Activated CD4-positive, alpha-beta T cell treated with anti-CD3 and anti-CD28 coated beads for 48 hours (primary cell): ENCODE measurements around the gene ARID3A.

ENCODE experiments used
- DNase-seq: peaks from one replicate; pipeline ENCODE4 v3.0.0-alpha.2; 2020

Gene ARID3A

DNA sequence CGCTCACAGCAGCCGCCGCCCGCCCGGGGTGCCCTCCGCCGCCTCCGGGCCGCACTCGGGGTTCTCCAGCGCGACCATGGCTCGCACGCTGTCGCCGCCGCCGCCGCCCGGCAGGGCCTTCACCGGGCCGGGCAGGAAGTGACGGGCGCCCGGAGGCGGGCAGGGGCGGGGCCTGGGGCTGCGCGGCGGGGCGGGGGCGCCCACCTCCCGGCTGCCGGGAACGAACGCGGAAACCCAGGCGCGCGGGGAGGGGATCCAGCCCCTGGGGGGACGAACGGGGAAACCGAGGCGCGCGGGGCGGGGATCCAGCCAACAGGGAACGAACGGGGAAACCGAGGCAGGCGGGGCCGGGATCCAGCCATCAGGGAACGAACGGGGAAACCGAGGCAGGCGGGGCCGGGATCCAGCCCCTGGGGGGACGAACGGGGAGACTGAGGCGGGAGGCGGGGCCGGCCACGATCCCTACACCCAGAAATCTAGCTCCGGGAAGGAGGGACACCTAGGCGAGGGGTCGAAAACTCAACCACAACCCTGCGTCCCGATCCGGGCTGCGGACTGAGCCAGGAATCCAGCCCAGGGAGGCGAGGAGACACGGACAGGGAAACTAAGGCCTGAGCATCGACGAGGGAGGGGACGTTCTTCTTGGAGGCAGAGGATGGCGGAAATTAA lies 12.6 kb upstream of the ARID3A start, which contains the start of gene R3HDM4:
R3HDM4 (minus strand) TSS at position 140 of the 669 bp plus-strand sequence; CDS start at position 78, 62 bp downstream.
- peak; percentile 86 for DNase-seq

DNA sequence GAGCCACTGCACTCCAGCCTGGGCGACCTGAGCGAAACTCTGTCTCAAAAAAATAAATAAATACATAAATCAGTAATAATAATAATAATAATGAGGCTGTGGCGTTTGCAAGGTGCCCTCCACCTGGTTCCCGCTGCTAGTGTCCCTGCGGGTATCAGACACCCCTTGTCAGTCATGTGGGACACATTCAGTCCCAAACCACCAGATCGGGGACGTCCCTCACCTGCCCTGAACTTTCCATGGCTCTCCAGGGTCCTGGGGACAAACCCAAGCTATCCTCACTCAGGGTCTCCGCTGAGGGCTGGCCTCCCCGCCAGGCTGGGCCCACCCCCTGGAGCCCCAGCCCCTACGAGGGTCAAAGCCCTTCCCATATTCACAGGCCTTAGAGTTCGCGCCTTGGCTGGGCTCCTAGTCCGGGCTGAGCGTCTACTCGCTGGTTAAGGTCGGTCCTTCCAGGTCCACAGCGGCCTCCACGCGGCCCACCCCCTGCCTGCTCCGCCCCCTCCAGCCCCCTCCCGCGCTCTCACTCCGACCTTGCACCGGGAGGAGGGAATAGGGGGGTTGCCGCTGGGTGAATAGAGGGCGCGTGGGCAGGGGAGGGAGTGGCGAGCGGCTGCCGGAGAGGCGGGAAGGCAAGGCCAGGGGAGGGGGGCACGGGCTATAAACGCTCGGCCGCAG lies 9.1 kb upstream of the ARID3A start:
- peak; percentile 68 for DNase-seq

DNA sequence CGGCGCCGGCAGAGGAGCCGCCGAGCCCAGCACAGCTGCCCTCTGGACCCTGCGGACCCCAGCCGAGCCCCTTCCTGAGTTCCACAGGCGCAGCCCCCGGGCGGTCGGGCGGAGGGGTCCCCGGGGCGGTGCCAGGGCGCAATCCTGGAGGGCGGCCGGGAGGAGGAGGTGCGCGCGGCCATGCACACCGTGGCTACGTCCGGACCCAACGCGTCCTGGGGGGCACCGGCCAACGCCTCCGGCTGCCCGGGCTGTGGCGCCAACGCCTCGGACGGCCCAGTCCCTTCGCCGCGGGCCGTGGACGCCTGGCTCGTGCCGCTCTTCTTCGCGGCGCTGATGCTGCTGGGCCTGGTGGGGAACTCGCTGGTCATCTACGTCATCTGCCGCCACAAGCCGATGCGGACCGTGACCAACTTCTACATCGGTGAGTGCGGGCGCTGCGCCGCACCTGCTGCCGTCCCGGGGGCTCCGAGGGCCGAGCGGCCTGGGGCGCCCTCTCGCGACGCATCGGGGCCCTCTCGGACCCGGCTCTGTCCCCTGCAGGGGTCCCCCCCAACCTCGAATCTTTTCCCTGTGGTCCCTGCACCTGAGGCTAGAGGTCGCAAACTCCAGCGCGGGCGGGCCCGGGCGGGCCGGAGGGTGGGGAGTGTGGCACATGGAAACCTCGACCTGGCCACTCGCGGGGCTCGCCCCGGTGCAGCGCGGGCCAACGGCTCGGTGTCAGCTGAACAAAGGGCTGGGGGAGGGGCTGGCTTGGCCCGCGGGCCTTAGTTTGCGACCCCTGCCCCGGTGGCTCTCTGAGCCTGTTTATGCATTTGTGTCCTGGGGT lies 8.3 kb upstream of the ARID3A start, which contains the start of gene KISS1R:
KISS1R (plus strand) TSS at position 11 of the 829 bp plus-strand sequence; CDS start at position 181, 170 bp downstream.
- DNase-seq, result peak; percentile 48

DNA sequence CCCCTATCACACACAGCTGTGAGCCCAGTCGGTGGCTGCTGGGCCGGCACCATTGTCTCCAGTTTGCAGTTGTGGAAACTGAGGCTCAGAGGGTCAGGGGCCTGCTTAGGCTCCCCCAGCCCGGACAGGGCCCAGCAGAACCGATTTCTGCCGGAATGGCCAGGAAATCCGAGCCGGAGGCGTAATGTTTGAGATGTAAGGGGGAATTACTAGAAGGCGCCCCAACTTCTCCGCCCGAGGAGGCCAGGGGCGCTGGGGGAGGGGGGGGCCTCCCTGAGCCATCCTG lies 7.7 kb upstream of the ARID3A start:
- DNase-seq, result no peak

DNA sequence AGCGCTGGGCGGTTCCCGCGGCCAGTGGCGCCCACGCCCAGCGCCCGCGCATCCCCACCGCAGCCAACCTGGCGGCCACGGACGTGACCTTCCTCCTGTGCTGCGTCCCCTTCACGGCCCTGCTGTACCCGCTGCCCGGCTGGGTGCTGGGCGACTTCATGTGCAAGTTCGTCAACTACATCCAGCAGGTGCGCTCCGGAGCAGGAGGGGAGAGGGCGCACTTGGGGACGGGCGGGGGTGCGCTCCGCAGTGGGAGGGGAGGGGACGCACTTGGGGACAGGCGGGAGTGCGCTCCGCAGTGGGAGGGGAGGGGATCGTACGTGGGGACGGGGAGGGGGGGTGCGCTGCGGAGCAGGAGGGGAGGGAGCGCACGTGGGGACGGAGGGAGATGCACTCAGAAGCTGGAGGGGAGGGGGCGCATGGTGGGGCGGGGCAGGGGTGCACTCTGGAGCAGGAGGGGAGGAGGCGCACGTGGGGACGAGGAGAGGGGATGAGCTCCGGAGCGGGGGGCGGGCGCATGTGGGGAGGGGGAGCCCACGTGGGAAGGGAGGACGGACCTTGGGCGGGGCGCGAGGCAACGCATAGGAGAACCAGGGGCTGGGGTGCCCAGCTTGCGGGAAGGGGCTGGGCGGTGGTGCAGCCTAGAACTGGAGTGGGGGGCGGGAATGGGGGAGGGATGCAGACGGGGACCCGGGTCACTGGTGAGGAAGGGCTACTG lies 7.2 kb upstream of the ARID3A start:
- peak; percentile 72 for DNase-seq

DNA sequence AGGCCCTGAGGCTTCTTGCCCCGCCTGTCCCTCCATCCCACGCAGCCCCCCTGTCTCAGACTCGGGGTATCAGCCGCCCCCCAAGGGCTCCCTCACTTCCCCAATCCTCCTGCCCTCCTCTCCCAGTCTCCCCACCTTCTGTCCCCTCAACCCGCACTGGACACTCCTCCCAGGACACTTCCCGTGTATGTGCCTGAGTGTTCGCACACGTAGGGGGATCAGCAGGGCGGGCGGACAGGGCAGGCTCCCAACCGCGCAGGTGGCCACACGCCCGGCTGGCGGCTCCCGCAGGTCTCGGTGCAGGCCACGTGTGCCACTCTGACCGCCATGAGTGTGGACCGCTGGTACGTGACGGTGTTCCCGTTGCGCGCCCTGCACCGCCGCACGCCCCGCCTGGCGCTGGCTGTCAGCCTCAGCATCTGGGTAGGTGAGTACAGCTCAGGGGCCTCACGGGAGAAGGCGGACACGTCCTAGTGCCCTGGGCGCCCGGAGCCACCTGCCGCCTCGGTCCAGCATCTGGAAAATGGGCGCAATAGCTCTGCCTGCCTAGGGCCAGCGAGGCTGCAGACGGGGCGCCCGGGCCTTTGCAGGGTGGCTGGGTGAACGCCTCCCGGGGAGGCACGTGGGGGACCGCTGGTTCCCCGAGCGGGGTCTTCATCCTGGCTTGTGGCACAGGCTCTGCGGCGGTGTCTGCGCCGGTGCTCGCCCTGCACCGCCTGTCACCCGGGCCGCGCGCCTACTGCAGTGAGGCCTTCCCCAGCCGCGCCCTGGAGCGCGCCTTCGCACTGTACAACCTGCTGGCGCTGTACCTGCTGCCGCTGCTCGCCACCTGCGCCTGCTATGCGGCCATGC lies 6.4 kb upstream of the ARID3A start:
- peak; percentile 72 for DNase-seq

DNA sequence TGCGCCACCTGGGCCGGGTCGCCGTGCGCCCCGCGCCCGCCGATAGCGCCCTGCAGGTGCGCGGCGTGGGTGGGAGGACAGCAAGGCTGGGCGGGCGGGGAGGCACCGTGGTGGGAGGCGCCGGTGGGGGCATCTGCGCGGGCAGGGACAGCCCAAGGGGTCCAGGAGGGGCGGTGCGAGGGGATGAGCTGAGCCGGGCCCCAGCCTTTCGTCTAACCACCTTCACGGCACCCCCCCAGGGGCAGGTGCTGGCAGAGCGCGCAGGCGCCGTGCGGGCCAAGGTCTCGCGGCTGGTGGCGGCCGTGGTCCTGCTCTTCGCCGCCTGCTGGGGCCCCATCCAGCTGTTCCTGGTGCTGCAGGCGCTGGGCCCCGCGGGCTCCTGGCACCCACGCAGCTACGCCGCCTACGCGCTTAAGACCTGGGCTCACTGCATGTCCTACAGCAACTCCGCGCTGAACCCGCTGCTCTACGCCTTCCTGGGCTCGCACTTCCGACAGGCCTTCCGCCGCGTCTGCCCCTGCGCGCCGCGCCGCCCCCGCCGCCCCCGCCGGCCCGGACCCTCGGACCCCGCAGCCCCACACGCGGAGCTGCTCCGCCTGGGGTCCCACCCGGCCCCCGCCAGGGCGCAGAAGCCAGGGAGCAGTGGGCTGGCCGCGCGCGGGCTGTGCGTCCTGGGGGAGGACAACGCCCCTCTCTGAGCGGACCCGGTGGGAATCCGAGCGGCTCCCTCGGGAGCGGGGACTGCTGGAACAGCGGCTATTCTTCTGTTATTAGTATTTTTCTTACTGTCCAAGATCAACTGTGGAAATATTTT lies 5.6 kb upstream of the ARID3A start:
- peak; percentile 77 for DNase-seq

DNA sequence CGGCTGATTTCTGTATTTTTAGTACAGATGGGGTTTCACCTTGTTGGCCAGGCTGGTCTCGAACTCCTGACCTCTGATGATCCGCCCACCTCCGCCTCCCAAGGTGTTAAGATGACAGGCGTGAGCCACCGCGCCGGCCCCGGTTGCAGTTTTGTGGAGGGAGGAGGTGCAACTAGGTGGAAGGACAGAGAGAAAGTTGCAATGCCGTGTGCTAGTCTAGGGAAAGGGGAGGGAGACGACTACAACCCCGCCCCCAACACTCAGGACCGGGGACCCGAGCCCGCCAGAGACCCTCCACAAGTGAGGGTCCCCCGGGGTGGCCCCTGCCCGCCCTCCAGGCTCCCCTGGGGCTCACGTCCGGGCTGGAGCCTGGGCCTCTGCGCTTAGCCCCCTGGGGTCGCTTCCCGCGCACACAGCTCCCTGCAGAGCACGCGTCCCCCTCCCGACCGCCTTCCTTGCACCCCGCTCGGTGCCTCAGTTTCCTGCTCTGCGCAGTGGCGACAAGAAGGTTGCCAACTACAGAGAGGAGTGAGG lies 1.2 kb upstream of the ARID3A start:
- DNase-seq, result peak; percentile 78

DNA sequence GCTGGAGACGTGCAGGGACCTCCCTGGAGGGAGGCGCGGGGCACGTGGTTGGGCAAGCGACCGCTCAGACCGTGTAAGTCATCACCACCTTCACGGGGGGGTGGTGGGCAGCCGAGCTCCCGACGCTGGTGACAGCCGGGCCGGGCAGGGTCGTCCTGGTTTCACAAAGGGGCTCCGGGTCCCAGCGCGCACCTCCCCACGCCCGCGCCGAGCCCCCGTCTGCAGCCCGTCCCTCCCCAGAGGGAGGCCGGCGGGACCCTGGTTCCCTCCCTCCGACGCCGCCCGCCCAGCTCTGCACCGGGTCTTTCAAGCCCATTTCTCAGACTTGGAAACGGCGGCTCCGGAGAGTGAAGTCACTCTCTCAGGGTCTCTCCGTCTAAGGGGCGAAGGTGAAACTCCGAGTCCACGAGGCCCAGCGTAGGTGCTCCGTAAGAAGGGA lies 729 bp upstream of the ARID3A start:
- no peak for DNase-seq

DNA sequence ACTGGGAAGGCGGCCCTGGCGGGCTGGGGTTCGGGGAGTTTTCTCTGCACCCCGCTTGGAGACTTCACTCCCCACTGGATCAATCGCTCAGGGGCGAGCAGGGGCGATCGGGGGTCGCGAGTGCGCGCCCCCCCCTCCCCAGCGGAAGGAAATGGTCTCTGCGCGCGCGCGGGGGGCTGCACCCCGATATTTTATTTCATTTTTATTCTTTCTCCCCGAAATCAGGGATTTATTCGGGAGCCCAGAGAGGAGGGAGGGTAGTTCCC lies 421 bp downstream of the ARID3A start:
- DNase-seq, result no peak

DNA sequence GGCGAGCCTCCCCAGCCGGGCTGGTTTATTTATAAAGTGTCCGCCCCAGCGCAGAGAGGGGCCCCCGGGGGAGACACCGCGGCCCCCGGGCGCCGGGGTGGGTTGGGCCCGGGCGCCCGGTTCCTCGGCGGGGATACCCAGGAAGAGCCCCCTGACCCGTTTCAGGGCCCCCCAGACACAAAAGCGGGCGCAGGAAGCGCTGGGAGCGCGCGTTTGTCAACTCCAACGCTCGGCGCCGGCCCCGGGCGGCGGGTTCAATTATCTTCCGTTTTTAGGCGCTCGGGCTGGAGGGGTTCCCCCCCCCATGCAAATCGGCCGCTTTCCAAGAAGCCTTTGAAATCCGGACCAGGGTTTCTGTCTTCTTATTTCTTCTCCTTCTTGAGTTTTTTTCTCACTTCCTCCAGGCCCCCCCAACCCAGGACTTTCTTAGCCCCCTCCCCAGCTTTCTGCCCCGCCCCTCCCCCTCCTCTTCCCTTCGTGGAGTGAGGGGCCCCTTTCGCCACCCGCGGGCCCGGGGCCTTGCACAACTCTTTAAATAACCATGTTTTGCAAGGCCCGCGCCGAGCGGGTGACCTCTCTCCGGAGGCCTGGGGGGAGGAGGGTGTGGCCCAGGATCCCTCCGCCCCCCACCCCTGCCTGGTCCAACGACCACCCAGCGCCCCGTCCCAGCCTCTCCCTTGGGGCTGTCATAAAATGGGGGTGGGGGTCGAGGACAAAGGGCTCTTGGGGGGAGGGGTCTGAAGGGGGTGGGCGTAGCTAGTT lies 935 bp downstream of the ARID3A start:
- peak; percentile 78 for DNase-seq

DNA sequence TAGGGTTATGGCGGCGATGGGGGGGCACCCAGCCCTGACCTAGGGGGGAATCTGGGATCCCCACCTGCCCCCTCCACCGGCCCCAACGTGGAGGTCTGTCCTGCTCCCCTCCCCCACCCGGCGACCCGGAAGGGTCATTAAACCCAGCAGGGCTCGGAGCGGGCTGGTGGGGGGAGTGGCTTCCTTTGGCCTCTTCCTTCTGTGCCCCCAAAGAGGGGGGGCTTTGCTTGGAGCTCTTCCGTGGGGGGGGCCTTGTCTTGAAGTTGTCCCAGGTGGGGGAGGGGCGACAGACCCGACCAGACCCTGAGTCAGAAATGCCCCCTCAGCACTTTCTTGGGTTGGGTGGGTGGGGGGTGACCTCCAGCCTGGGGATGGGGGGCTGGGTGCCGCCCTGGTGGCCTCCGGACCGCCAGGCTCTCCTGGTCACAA lies 1.5 kb downstream of the ARID3A start:
- DNase-seq, result no peak

DNA sequence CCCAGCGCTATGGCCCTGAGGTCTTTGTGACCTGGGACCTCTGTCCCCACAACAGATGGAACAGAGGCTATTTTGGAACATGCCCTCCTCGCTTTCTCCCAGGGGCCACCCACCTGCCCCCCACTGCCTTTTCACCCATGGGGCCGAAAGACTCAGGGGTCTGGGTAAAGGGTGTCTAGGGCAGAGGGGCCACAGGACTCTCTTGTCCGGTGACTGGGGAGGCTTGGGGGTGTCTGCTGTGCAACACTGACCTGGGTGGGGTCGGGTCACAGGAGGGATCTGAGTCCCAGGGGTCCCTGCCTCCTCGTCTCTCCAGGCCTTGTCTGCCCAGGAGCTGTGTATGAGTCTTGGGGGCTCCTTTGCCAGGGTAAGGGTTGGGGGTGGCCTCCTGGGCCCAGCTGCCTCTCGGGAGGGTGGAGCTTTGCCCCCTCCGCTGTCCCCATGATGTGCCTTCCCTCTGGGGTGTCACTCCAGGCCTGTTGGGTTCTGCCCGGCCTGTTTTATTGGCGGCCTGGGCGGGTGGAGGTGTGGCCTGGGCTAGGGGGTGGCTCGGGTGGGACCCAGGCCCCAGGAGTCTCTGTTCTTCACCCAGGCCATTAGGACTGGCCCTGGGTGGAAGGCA lies 2.1 kb downstream of the ARID3A start:
- no peak for DNase-seq

DNA sequence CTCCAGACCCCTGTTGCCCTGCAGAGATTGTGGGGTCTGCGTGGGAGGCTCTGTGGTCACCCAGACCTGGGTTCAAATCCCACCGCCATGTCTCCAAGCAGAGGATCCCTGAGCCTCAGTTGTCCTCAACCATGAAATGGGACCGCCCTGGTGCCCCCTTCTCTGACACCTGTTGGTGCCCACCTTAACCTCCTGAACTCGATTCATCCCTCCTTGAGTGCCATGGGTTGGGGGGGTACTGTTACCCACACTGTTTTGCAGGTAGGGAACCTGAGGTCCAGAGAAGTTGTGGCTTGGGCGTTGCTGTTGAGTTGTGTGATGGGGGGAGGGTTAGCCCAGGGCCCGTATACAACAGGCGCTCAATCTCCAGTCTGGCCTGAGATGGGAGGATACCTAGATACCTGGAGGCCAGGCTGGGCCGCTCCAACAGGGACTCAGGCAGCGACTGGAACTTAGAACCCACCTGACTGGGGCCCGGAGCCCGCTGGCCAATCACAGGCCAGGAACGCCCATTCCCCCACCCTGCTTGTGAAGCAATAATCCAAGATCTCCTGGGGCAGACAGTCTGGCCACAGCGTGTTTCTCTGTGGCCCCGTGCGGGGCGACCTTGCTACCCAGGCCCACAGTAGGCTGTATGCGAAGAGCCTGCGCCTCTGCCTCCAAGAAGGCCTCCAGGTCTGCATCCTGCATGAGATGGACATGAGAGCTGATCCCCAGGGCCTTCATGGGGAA lies 2.8 kb downstream of the ARID3A start:
- DNase-seq, result no peak

DNA sequence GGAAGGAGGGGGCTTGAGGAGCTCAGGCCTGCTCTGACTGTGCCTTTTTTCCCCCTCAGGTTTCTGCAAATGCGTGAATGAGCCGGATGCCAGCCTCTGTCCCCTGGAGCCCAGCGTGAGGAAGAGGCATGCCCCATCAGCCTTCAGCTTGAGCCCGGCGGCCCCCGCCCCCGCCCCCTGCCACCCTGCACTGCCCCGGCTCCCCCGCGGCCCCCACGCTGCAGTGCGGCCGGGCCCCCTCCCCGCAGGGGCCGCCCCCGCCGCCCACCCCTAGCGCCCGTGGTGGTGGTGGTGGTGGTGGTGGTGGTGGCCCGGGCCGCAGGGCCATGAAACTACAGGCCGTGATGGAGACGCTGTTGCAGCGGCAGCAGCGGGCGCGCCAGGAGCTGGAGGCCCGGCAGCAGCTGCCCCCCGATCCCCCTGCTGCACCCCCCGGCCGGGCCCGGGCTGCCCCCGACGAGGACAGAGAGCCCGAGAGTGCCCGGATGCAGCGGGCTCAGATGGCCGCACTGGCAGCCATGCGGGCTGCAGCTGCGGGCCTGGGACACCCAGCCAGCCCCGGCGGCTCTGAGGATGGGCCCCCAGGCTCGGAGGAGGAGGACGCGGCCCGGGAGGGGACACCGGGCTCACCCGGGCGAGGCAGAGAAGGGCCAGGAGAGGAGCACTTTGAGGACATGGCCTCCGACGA lies 3.5 kb downstream of the ARID3A start:
- DNase-seq, result no peak

DNA sequence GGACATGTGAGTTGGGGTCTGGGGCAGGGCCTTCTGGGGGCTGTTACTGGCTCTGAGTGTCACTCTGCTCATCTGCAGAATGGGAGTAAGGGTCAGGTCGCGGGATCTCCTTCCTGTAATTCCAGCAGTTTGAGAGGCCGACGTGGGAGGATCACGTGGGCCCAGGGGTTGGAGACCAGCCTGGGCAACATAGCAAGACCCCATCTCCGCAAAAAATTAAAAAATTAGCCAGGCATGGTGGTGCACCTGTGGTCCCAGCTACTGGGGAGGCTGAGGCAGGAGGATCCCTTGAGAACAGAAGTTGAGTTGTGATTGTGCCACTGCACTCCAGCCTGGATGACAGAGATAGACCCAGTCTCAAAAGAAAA lies 4.0 kb downstream of the ARID3A start:
- DNase-seq, result no peak

DNA sequence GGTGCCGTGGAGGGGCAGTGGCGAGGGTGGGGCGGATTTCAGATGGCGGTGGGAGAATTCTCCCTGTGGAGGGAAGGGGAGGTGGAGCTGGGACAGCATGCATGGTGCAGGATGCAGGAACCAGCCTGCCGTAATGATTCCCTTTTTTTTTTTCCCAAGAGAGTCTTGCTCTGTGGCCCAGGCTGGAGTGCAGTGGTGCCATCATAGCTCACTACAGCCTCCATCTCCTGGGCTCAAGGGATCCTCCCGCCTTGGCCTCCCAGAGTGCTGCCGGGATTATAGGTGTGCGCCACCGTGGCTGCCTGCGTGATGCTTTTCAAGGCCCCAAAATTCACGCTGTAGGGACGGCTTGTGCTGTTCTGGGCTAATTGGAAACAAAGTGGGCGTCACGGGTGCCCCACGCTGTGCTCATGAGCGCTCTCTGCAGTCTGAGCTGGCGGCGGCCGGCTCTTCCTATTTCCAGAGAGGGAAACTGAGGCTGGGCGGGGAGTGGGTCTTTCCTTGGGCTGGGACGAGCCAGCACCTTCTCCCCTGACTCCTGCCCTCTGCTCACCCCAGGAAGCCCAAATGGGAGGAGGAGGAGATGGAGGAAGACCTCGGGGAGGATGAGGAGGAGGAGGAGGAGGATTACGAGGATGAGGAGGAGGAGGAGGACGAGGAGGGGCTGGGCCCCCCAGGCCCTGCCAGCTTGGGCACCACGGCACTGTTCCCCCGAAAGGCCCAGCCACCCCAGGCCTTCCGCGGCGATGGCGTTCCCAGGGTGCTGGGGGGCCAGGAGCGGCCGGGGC lies 6.2 kb downstream of the ARID3A start:
- no peak for DNase-seq
